Sigmoid colon (tissue), 7 donors: ENCODE measurements around the gene LMF1. TPM values are rescaled to one million over a fixed set of nuclear protein-coding genes. Genes with fewer than 3 reads are reported as not detected.

ENCODE experiments used
- DNase-seq: peaks from one replicate; pipeline ENCODE4 v3.0.0-alpha.2; 2019
- H3K27ac ChIP-seq, 4 donors: fragments of 200-600 bp; sonication (generic); one replicate each; pipeline ENCODE4 v1.5.1; 2016 to 2019; ENCODE audit warnings: mild to moderate bottlenecking in 1 of 4
- H3K27me3 ChIP-seq, 3 donors: fragments of 200-600 bp; sonication (generic); one replicate each; pipeline ENCODE4 v1.5.1; 2019; ENCODE audit warnings: mild to moderate bottlenecking in 1 of 3
- H3K36me3 ChIP-seq, 4 donors: fragments of 200-600 bp; sonication (generic); one replicate each; pipeline ENCODE4 v1.5.1; 2016 to 2019
- H3K4me1 ChIP-seq, 4 donors: fragments of 200-600 bp; sonication (generic); one replicate each; pipeline ENCODE4 v1.5.1; 2017 to 2019
- H3K4me3 ChIP-seq, 4 donors: fragments of 200-600 bp; sonication (generic); one replicate each; pipeline ENCODE4 v1.5.1; 2017 to 2019; ENCODE audit warnings: mild to moderate bottlenecking in 2 of 4, moderate library complexity in 1 of 4
- H3K9me3 ChIP-seq, 4 donors: fragments of 200-600 bp in 3 of 4; sonication (generic) in 3 of 4; one replicate each; pipeline versions ENCODE4 v1.5.1 to v1.6.1; 2013 to 2019
- EP300 ChIP-seq, 4 donors: sonication (generic); formaldehyde crosslinking; IDR thresholded peaks; one replicate each; pipeline ENCODE4 v1.6.1; 2017; ENCODE audit warnings: antibody characterized with exemption in 4 of 4
- POLR2A ChIP-seq, 2 donors: fragments of 450-650 bp; IDR thresholded peaks; one replicate each; pipeline ENCODE4 v1.6.1; 2016; ENCODE audit warnings: antibody characterized with exemption in 2 of 2, mild to moderate bottlenecking in 2 of 2, moderate library complexity in 2 of 2
- POLR2AphosphoS5 ChIP-seq, 4 donors: sonication (generic); formaldehyde crosslinking; IDR thresholded peaks; one replicate each; pipeline ENCODE4 v1.6.1; 2017; ENCODE audit warnings: antibody characterized with exemption in 4 of 4
- WGBS, 2 donors: extraction: QIAGEN DNeasy Blood & Tissue Kit; methylation state at CpG; one replicate each; pipeline ENCODE4 v1.1.7; 2013; 5-methylcytosine and 5-hydroxymethylcytosine counted together
- intact Hi-C: fragments of 100-400 bp; cut with DNase I; formaldehyde crosslinking; loops from one replicate; pipeline ENCODE4 v1.15.1; 2023
- polyA plus RNA-seq, 3 donors: library from polyadenylated mRNA; stranded (reverse); fragments of 200-250 nt; gene quantifications; one replicate each; pipeline ENCODE4 v1.2.3, GENCODE V29; 2013
- total RNA-seq, 4 donors: library from RNA; depleted of rRNA; stranded (reverse); fragments of >200 nt; gene quantifications; one replicate each; pipeline ENCODE4 v1.1.0, GENCODE V29; 2016
- TF ChIP-seq, protein P1 (sequence below), 4 experiments: fragments of 450-650 bp in 3 of 4; fragments of 200-600 bp in 1 of 4; IDR thresholded peaks; one replicate each; pipeline ENCODE4 v1.5.1; 2016 to 2019; ENCODE audit warnings: antibody characterized with exemption in 4 of 4, mild to moderate bottlenecking in 3 of 4, moderate library complexity in 2 of 4
- donor health status: healthy with polysubstance abuse.
- donor health status: Bipolar disorder and iron deficiency.
- donor health status: healthy.

The LMF1 gene
- total and polyA plus RNA-seq, 7 donors: 1.2 to 34.1 (median 19.9) TPM

DNA sequence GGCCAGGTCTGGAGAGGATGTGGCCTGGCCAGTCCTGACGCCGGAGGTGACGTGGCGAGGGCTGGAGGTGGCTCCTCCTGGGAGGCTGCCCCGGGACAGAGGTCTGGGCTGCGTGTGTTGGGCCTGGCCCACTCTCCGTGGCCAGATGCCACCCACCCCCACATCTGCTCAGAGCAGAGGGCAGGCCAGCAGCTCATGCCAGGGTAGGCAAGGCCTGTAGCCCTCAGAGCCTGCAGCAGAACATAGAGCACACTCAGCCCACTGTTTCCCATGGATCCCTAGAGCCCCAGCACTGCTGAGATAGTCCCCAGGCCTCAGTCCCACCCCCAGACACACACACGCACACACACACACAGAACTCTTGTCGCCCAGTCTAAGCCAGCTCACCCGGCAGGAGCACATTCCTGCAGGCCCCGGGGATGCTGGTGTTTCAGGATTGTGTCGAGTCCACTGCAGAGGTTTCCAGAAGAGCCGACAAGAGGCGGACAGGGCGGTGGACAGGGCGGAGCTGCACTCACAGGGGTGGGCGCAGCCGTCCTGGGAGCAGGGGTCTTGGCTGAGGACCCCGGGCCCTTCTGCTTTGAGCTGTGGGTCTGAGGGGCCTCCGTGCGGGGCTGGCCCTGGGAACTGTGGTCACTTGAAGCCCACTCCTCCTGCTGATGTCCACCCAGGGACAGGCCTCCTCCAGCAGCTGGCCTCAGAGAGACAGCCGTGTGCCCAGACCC is 44.1 kb upstream of the LMF1 start:
- Histone ChIP-seq H3K4me1 (no peaks in the 10 kb centered on the region), H3K27me3 (peaks cover 0 to 21% (median 6%) of the 10 kb centered on the region in 3 donors), H3K4me3 (no peak overlapping the region), H3K9me3 (no peaks in the 10 kb centered on the region), H3K27ac (no peak overlapping the region), H3K36me3 (no peaks in the 10 kb centered on the region)
- no peak for TF ChIP-seq POLR2A (IDR thresholded peaks at IDR 0.05)
- TF ChIP-seq POLR2AphosphoS5 (IDR thresholded peaks at IDR 0.05): no peak
- TF ChIP-seq EP300 (IDR thresholded peaks at IDR 0.05): no peak
- TF ChIP-seq, protein P1, sequence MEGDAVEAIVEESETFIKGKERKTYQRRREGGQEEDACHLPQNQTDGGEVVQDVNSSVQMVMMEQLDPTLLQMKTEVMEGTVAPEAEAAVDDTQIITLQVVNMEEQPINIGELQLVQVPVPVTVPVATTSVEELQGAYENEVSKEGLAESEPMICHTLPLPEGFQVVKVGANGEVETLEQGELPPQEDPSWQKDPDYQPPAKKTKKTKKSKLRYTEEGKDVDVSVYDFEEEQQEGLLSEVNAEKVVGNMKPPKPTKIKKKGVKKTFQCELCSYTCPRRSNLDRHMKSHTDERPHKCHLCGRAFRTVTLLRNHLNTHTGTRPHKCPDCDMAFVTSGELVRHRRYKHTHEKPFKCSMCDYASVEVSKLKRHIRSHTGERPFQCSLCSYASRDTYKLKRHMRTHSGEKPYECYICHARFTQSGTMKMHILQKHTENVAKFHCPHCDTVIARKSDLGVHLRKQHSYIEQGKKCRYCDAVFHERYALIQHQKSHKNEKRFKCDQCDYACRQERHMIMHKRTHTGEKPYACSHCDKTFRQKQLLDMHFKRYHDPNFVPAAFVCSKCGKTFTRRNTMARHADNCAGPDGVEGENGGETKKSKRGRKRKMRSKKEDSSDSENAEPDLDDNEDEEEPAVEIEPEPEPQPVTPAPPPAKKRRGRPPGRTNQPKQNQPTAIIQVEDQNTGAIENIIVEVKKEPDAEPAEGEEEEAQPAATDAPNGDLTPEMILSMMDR (IDR thresholded peaks at IDR 0.05): no peak
- WGBS, 2 donors: 88 to 90% methylated on average over 22 of the region's 22 CpGs
- DNase-seq: no peak
- intact Hi-C loops: loop anchor here (10.0 kb wide), 1 partner anchor 80 kb away; no protein-coding TSS in a partner anchor

DNA sequence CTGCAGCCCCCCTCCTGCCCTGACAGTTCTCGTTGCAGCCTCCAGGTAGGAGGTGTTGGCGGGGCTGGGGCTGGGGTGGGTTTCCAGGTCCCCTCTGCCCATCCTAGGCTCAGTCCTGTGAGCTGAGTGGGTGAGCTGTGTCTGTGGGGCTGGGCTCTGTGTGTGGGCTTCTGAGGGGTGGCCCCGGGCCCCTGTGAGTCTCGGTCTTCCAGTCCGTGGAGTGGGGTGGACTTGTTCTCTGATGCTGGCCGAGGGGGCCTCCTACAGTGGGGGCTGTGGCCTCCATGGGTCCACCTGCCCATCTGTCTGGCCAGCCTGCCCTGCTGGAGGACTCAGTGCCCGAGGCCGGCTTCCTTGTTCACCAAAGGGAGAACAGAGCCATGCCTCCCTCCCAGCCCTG is 43.4 kb upstream of the LMF1 start:
- no peak for DNase-seq
- Histone ChIP-seq H3K27me3 (peaks cover 0 to 22% (median 13%) of the 10 kb centered on the region in 3 donors), H3K4me1 (no peaks in the 10 kb centered on the region), H3K9me3 (no peaks in the 10 kb centered on the region), H3K36me3 (no peaks in the 10 kb centered on the region), H3K27ac (no peak overlapping the region), H3K4me3 (no peak overlapping the region)
- intact Hi-C loops: loop anchor here (10.0 kb wide), 1 partner anchor 79 kb away; no protein-coding TSS in a partner anchor
- WGBS, 2 donors: 80 to 84% methylated on average over 8 of the region's 8 CpGs
- TF ChIP-seq POLR2A (IDR thresholded peaks at IDR 0.05) (no peak), EP300 (IDR thresholded peaks at IDR 0.05) (no peak), POLR2AphosphoS5 (IDR thresholded peaks at IDR 0.05) (no peak)
- TF ChIP-seq, protein P1 (IDR thresholded peaks at IDR 0.05): no peak

DNA sequence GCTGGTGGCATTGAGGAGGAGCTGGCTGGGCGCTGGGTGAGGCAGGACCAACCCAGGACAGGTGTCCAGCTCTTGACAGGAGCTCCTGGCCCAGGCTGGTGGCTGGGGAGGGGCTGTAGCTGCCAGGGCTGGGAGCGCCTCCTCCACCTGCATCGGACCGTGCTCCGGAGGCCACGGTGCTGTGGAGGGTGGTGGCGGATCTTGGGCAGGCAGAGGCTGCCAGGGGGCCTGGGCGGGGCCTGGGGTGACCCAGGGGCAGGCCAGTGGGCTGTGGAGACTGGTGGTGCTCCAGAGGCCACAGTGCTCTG is 42.8 kb upstream of the LMF1 start:
- H3K27ac ChIP-seq: no peak overlapping the region
- TF ChIP-seq EP300 (IDR thresholded peaks at IDR 0.05) (no peak), POLR2A (IDR thresholded peaks at IDR 0.05) (no peak), POLR2AphosphoS5 (IDR thresholded peaks at IDR 0.05) (no peak)
- TF ChIP-seq, protein P1 (IDR thresholded peaks at IDR 0.05): no peak
- H3K4me1 ChIP-seq: no peaks in the 10 kb centered on the region
- H3K27me3 ChIP-seq: peaks cover 0 to 29% (median 19%) of the 10 kb centered on the region in 3 donors
- no peak for DNase-seq
- H3K4me3 ChIP-seq: no peak overlapping the region
- WGBS, 2 donors: 57 to 74% methylated on average over 8 of the region's 8 CpGs
- no peaks in the 10 kb centered on the region for H3K9me3 ChIP-seq
- intact Hi-C loops: loop anchor here (10.0 kb wide), 1 partner anchor 79 kb away; no protein-coding TSS in a partner anchor
- H3K36me3 ChIP-seq: no peaks in the 10 kb centered on the region

DNA sequence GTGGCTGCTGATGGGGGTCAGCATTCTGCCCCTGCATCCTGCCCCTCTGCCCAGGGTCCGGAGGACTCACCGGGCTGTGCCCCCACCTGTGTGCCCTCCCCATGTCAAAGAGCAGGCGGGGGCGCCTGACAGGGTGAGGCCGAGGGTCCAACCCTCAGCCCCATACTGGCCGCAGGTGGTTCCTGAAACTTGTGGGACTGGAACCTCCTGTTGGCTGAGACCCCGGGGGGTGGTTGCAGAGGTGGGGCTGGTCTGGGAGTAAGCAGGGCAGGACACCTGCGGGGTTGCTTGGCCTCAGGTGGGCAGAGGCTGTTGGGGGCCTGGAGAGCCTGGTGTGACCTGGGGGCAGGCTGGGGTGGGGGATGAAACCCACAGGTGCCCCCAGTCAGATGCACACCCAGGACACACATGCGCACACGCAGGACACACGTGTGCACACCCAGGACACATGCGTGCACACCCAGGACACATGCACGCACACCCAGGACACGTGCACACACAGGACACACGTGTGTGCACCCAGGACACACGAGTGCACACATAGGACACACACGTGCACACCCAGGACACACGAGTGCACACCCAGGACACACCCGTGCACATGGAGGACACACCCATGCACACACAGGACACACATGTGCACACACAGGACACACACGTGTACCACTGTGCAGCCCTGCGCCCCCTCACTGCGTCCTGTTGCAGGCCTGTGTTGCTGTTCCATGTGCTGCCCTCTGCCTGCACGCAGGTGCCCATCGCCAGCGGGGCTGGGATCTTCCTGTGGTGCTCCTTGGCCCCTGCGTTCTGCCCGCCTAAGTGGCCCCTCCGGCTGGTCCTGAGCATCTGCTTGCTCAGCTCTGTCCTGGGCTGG is 42.2 kb upstream of the LMF1 start:
- H3K27me3 ChIP-seq: peaks cover 0 to 34% (median 19%) of the 10 kb centered on the region in 3 donors
- H3K4me1 ChIP-seq: no peaks in the 10 kb centered on the region
- no peaks in the 10 kb centered on the region for H3K9me3 ChIP-seq
- intact Hi-C loops: loop anchor here (10.0 kb wide), 1 partner anchor 78 kb away; no protein-coding TSS in a partner anchor
- H3K4me3 ChIP-seq: no peak overlapping the region
- WGBS, 2 donors: 76 to 84% methylated on average over 28 of the region's 28 CpGs
- TF ChIP-seq, protein P1 (IDR thresholded peaks at IDR 0.05): no peak
- no peak for TF ChIP-seq EP300 (IDR thresholded peaks at IDR 0.05)
- no peak for TF ChIP-seq POLR2AphosphoS5 (IDR thresholded peaks at IDR 0.05)
- no peak for TF ChIP-seq POLR2A (IDR thresholded peaks at IDR 0.05)
- no peaks in the 10 kb centered on the region for H3K36me3 ChIP-seq
- no peak overlapping the region for H3K27ac ChIP-seq
- DNase-seq: no peak
